ENCODE data around the gene SOX6.

Gene SOX6

DNA sequence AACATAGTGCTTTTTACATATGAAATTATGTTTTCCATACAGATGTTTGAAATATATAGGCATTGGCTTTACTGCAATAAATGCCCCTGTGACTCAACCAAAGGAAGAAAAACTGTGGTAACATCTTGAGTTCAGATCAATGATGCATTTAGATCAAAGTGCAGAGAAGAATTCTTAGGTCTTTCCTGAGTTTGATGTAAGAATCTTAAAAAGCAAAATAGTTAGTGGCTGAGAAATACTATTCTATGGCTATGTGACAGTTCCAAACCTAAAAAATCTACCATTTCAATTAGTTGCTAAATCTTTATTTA, 93.7 kb downstream of the SOX6 start:
- no peak for DNase-seq

DNA sequence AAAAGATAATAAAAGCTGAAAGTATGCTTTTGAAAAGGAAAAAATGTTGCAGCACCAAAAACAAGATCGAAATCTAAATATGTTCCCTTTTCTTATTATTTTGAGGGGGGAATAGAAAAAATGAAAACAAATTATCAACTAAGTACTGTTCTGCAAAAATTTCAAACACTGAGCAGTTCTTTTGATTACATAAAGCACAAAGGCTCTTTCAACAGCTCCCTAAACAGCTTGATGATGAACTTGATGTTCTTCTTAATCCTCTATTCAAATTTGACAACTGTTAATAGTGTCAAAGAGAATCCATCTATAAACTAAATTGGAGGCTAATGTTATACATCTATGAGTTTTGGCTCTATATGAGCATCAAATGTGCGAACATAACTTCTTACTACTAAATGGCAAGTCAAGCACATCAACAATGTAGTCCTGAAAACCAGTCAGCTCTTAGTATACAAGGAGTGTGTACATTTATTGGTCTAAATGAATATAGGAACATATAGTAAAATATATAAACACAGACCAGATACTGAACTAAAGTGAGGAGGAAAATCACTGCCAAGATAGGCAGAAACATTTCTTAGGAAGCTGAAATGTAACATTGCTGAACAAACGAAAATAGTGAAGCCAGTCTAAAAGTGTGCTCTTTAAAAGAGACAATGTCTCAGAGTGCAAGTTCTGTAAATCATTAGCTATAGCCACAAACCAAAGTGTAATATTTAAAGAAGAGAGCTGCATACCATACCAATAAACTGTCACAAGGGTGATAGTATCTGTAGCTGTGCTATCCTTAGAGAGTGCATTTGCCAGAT, 94.3 kb downstream of the SOX6 start:
- DNase-seq, result no peak

DNA sequence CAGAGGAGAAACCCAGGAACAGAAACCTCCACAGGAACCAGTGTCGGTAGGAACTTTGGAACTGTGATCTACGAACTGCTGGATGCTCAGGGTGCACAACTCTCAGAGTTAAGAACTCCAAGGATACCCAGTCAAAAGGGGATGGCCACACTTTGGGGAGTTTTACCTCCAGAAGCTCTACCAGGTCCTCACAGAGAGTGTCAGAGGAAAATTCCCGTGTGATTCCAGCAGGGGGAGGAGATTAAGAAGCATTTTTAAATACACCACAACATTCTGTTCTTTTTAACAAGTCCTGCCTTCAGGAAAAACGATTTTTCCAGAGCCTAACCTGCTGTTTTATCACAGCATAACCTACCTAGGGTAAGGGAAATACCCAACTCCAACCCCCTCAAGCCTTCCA, 104.0 kb downstream of the SOX6 start:
- DNase-seq, result no peak

DNA sequence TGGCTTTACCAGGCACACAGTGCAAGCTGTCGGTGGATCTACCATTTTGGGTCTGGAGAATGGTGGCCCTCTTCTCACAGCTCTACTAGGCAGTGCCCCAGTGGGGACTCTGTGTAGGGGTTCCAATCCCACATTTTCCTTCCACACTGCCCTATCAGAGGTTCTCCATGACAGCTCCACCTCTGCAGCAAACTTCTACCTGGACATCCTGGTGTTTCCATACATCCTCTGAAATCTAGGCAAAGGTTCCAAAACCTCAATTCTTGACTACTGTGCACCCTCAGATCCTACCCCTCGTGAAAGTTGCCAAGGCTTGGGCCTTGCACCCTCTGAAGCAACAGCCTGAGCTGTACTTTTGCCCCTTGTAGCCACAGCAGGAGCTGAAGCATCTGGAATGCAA, 108.1 kb downstream of the SOX6 start:
- no peak for DNase-seq

DNA sequence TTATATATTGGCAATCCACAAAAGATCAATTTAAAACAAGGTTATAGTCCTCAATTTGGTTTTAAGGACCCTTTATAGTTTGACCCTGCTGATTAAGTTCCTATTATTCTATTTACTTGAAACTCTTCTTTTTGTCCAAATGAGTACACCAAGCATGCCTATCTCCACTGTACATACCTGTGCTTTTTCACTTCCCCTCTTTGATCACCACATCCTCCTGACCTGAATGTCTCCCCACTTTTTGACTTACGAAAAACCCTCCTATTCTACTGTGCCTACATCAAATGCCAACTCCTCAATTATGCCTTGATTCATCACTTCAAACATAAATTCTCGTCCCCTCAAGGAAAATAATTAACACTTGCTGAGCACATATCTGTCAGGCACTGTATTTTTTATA, 113.5 kb downstream of the SOX6 start:
- no peak for DNase-seq

DNA sequence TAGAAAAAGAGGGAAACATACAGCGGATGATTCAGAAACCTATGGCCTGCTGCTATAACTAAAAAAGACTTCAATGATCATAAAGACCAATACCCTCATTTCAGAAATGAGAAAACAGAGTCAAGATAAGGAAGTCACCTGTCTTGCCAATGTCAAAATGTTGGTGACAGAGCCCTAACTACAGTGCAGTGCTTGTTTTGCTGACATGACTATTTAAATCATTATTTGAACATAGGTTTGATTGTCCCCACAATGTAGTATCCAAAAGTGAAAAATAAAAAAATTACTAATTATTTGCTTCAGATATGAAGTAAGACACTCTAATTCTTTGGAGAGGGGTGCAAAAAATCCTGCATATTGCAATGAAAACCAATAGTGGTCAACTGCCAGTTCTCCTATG, 115.7 kb downstream of the SOX6 start:
- DNase-seq, result no peak

DNA sequence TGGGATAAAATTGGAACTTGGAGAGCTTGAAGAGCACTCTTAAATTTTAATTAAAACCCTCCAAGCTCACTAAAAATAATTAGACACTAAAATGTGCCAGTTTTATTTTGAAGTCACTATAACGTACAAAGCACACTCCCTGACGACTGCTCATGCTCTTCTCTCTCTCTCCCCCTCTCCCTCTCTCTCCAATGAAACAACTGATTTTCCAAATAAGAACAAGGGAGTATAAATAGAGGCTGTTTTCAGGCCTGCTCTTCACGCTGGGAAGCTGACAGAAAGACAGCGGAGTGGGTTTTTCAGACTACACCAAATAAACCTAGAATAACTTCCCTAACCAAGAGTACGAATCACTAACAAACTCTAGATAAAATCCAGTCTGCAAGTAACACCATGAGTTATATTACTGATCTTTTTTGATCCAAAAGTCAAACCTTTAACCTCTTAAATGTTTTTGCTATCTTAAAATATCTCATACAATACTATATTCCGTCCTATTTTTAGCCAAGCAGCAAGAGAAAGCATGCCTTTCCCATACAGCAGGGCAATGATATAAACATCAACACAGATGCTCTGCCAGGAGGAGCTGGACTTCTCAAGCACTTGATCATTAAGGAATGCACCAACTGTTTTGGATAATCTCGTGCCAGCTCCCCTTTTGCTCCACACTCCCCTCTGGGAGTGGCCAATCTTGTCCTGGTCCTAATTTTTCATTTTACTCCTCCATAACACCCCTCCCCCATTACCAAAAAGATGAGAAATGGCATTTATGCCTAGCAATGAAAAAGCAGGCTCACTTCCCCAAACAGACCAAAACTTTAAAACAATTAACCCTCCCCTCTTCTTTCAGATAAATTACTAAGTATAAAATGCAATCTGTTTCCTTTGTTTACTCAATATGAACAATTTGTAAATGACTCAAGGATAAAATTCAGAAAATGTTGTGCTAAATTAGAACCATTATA, 116.9 kb downstream of the SOX6 start:
- no peak for DNase-seq

DNA sequence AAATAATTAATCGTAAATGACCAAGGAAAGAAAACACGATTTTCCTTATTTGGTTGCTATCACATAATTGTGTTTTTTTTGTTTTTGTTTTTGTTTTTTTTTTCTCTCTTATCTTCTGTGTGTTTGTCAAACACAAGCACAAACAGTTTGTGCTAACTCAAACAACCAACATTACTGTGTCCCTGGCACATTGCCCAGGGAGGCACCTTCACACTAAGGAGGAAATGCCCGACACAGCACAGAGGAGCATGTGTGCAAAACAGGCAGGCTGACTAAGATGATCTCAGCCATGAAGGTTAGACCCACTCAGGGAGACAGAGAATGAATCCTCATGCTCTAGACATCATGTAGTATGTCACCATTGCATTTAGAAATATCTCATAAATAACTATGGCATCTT, 130.1 kb downstream of the SOX6 start:
- DNase-seq, result no peak

DNA sequence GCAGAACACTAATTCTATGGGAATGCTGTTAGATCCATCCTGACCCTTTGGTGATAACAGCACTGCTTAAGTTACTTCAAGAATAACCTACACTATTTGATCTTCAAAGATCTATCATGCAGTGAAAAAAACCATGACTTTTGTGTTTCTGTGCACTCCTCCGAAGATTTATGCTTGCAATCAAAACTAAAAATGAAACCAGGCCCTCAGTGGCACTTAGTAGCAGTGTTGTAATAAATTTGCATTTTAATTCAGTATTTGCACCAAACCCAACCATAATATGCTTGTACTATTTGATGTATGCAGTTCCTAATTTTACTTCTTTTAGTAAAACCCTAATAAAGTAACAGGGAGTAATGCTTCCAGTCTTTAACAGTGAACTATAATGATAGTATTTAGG, 130.7 kb downstream of the SOX6 start:
- DNase-seq, result no peak

DNA sequence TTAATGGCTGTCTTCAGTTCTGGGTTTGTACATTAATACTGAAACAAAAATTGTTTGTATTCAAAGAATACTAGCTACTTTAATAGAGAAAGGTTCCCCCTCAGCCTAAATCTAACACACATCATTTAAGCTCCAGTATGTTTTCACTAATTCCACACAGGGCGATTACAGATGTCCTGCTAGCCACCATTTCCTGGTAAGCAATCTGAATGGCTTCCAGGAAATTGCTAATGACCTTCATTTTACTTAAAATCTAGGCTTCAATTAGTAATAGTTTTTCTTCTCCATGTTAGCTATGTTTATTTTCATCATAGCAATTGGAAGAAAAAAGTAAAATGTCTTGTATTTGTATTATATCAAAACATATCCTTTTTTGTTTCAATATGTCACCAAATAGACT, 132.8 kb downstream of the SOX6 start:
- no peak for DNase-seq

DNA sequence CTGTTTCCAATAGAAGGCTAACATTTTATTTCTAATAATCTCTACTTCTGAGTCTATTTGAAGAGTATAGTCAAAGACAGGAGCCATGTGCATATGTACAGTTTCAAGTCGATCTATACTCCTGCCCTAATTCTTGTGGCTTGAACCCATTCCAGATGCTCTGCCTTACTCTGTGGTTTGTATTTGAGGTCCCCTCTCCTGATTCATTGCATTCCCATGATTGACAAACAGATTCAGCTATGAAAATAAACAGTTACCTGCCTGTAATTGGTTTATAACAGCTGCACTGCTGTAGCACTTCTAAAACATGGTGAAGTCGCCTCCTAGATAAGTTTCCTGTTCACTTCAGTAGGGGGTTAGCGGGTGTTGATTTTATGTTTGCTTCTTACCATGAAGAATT, 138.7 kb downstream of the SOX6 start:
- no peak for DNase-seq

DNA sequence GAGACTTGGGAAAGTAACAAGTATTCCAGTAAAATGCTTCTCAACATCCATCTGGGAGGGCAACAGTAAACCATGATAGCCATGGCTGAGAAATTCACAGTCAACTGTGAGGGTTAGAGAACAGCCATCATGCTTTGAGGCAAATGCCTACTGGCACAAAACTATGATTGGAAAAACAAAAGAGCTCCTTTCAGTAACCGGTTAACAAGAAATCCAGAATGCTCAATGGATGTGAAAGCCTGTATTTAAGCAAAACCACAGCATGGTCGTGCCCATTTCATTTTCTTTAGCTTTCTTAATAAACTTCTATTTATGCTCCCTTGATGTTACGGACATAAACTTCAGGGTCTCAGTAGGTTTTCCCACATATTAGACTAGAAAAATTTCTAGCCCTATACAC, 139.5 kb downstream of the SOX6 start:
- no peak for DNase-seq

DNA sequence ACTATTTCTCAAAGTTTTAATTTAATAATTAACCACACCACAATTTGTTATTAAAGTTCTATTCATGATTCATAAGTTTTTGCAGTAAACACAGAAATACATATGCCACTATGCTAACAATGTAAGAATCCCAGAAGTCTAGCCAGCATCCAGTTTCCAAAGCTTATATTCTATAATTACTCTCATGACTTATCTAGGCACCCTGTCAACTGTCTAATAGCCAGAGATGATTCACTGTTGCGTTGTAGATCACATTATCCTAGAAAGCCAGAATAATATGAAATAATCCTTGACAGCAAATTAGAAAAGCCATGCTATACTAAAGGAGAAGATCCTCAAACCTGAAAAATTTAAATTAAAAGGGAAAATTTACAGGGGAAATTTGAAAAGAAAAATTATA, 141.0 kb downstream of the SOX6 start:
- no peak for DNase-seq

DNA sequence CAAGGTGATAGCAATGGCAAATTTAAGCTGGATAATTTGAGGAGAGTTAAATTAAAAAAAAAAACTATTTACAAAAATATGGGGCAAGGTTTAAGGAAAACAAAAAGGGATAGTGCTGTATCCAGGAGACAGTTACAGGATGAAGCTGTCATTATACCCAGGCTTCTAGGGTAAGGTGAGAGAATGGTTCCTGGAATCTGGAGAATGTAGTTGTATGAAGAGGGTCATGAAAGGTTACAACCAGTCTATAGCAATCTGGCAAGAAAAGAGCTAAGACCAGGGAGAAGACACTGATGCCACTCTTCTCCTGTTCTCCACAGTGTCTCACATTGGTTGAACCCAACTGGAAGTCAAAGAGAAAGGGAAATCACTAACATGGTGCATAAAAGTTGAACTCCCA, 144.9 kb downstream of the SOX6 start:
- DNase-seq, result no peak

DNA sequence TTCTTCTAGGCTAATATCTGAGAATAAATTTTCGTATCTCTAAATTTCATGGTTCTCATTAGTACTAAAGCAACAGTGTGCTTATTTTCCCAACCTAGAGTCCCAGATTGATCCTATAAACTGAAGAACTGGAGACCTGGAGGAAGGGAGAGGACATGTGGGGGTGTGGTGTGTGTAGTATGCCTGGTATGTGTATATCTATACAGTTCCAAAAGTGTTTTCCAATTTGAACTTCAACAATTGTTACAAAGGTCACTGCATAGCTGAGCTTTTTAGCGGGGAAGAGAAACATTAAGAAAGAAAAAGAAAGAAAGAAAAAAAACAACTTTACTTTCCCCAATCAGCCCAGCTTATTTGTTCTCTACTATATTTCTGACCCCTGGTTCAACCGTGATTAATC, 152.1 kb downstream of the SOX6 start:
- no peak for DNase-seq

DNA sequence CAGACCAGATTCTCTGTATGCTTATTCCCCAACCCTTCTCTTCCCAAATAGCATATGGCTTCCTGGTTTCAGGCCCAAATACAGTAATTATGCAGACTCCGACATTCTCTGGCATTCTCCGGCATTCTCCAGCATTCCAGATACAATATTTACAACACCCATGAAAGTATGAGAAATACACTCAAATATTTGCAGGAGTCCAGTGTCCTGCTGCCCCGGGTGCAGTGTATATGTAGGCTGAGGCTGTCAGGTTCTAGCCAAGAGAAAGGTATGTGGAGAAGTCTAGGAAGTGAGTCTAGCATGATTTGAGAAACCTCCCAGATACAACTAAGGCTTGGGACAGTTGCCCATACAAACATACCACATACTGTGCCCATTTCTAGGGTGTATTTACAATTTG, 160.7 kb downstream of the SOX6 start:
- DNase-seq, result no peak

DNA sequence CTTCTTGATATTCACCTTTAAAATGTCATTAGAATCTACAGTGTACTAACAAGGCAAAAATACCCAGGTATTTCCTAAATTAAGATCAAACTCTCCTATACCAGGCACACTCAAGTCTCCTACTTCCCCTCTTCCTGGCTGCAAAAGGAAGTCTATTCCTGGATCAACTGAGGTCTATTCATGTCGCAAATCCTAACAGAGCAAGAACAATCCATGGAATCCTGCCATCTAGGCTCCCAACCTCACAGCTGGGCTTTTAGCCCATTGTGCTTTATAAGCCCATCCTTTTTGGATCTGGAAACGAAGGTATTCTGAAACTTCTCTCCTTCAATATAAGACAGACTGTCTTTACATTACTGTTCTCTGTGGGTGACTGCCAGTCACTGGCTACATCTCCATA, 161.8 kb downstream of the SOX6 start:
- DNase-seq, result no peak

DNA sequence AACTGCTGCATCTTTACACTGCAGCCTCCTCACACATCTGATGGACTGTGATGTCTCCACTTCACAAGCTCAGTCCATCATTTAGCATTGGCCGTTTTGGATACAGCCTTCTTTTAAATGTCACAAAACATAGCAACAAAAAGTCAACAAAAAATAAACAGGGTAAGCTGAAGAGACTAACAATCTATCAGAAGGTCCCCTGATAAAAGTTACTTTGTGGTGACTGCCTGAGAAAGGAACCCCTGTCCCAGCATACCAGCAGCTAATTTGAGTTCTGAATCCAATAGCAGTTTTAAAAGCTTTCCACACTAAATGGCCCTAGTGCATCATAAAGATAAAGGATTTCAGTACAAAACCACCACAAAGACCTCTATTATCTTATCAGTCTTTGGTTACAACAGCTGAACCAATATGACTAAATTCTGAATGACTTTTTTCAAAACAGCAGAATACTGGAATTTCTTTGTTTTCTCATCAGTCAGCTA, 162.4 kb downstream of the SOX6 start:
- no peak for DNase-seq

DNA sequence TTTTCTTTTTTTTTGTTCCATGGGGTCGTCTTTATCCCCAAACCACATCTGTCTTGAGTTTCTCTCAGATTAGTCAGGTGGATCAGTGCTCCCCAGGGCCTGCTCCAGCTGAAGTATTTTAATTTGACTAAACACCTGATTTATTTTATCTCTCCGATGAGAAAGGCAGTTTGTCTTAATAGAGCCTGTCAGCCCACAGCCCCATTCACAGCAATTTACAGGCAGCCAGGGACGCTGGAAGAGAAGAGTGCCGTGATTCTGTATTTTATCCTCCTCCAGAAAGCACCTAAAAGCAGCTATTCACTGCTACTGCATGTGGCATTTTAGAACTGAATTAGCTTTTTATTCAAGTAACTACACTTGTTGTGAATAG, 164.5 kb downstream of the SOX6 start:
- DNase-seq, result no peak

DNA sequence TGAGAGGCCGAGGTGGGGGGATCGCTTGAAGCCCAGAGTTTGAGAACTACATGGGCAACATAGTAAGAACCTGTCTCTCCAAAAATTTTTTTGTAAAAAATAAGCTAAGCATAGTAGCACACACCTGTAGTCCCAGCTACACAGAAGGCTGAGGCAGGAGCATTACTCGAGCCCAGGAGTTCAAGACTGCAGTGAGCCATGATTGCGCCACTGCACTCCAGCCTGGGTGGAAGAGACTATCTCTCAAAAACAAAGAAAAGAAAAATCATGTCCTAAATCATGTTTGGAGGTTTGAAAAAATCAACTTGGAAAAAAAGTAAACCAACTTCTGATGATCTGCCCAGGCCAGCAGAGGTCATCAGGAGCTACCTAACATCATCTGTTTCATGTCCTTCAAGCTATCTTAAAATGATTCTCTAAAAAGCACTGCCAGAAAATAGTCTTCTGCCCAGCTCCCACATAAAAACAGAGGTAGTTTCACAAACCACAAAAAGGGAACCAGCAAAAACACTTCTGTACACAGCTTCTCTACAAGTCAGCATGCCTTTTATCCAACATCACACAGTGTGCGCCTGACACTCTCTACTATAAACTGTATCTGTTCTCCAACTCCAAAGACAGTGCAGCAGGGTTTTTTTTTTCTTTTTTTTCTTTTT, 165.0 kb downstream of the SOX6 start:
- no peak for DNase-seq

DNA sequence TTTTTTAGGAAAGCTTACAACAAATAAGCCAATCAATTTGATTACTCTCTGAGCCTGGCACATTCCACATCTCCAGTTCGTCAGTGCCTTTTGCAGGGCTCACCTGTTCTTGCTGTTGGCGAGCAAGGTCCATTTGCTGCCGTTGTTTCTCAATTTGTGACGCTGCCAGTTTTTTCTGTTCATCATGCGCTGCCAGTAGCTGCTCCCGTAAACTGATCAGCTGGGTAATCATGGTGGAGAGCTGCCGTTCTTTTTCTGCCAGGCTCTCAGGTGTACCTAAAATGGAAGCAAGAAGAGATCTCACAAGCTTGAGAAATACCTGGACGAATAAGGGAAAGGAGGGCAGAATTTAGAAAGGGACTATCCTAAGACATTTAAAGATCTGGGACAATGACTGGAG, 169.7 kb downstream of the SOX6 start:
- DNase-seq, result no peak

DNA sequence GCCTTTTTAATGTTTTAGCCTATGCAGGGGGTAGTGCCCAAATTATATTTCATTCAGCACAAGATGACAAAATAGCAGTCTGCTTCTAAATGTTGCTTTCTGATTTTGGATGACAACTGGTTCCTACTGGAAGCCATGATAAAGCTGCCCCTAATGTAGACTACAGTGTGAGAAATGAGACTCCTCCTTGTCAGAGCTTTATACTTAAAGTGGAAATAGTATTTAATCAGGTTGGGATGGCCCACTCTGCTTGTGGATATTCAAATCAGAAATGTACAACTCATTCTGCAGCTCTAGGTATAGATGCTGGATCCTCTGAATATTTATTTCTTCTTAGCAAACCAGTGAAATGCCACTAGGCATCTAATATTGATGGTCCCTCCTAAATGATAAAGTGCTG, 171.3 kb downstream of the SOX6 start:
- no peak for DNase-seq

DNA sequence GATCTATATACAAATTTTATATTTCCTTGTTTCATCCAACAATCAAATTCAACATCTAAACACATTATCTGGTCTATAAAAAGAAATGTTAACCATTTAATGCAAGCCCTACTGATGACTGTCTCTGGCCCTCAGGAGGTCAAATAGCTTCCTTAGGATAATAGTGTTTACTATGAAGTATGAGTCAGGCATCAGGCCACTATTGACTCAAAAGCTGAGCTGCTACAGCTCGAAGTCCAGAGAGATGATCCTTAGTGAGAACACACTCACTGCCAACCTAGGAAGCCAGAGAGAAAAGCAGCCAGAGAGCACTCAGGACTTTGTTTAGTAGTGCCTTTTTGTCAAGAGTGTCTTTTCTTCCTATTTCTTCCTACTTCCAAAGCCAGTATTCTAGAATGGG, 171.8 kb downstream of the SOX6 start:
- DNase-seq, result no peak

DNA sequence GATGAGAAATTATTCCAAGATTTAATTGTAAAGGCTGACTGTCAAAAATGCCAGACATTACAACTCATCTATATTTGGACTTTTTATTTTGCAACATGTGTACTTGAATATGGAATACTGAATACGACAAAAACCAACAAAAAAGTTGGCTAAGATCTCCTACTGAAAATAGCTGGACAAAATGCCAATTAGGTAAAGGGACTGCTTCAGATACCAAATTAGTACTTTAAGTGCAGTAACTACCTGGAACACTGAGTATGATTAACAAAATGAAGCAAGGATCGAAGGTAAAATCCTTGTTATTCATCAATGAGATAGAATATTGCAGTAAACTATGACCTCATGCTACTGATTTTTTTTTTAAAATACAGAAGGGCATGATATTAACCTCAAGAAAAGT, 173.8 kb downstream of the SOX6 start:
- no peak for DNase-seq
